HG03280 (cell line): ENCODE results near the gene RNU1-4.
A peak's percentile ranks its signal among the peaks of the same experiment; 100 is the strongest.
"Not testable (repeated sequence)": the region's sequence is repeated elsewhere in the genome, so short reads cannot be mapped to it uniquely, and the experiment has no call there.

ENCODE experiments used
- ATAC-seq: cut with Tn5 transposase; IDR thresholded peaks from one replicate; pipeline ENCODE4 v1.9.1; 2021; ENCODE audit warnings: mild to moderate bottlenecking, moderate library complexity; ENCODE audit not compliant: unreplicated experiment

Gene RNU1-4

GRCh38 chr1:16740047-16740964, at the start of gene RNU1-4:
RNU1-4 (plus strand) TSS chr1:16740516.
- ATAC-seq = peak; percentile 99

- not testable (repeated sequence) for ATAC-seq
Observed at GRCh38 chr1:16690971-16691682, 49.2 kb upstream of the RNU1-4 start.

- ATAC-seq = not testable (repeated sequence)
Observed at GRCh38 chr1:16692283-16692682, 48.0 kb upstream of the RNU1-4 start.

GRCh38 chr1:16692717-16693448, 47.4 kb upstream of the RNU1-4 start:
- ATAC-seq = not testable (repeated sequence)

GRCh38 chr1:16693449-16694307, 46.6 kb upstream of the RNU1-4 start:
- not testable (repeated sequence) for ATAC-seq

GRCh38 chr1:16694308-16694702, 46.0 kb upstream of the RNU1-4 start:
- not testable (repeated sequence) for ATAC-seq

- ATAC-seq = not testable (repeated sequence)
Observed at GRCh38 chr1:16696507-16697150, 43.7 kb upstream of the RNU1-4 start.

- ATAC-seq = not testable (repeated sequence)
Observed at GRCh38 chr1:16697152-16697551, 43.2 kb upstream of the RNU1-4 start.

- not testable (repeated sequence) for ATAC-seq
Observed at GRCh38 chr1:16699440-16699839, 40.9 kb upstream of the RNU1-4 start.

- not testable (repeated sequence) for ATAC-seq
Observed at GRCh38 chr1:16700138-16700895, 40.0 kb upstream of the RNU1-4 start.

- ATAC-seq = not testable (repeated sequence)
Observed at GRCh38 chr1:16701189-16701588, 39.1 kb upstream of the RNU1-4 start.

GRCh38 chr1:16702280-16702679, 38.0 kb upstream of the RNU1-4 start:
- ATAC-seq = not testable (repeated sequence)

- ATAC-seq = not testable (repeated sequence)
Observed at GRCh38 chr1:16703141-16703540, 37.2 kb upstream of the RNU1-4 start.

GRCh38 chr1:16703602-16704001, 36.7 kb upstream of the RNU1-4 start:
- ATAC-seq = not testable (repeated sequence)

- not testable (repeated sequence) for ATAC-seq
Observed at GRCh38 chr1:16704076-16704475, 36.2 kb upstream of the RNU1-4 start.

- ATAC-seq = not testable (repeated sequence)
Observed at GRCh38 chr1:16704502-16705100, 35.7 kb upstream of the RNU1-4 start.

- not testable (repeated sequence) for ATAC-seq
Observed at GRCh38 chr1:16706302-16706701, 34.0 kb upstream of the RNU1-4 start.
